Nucleus accumbens (tissue), 56 donors: ENCODE data around the gene ADH5.
"Not testable (repeated sequence)": the region's sequence is repeated elsewhere in the genome, so short reads cannot be mapped to it uniquely, and the experiment has no call there.

Experiments used
- DNase-seq, 56 donors: peaks; one replicate each; lab custom pipeline; 2025; lab: John Stamatoyannopoulos, UW

ADH5 gene

DNA sequence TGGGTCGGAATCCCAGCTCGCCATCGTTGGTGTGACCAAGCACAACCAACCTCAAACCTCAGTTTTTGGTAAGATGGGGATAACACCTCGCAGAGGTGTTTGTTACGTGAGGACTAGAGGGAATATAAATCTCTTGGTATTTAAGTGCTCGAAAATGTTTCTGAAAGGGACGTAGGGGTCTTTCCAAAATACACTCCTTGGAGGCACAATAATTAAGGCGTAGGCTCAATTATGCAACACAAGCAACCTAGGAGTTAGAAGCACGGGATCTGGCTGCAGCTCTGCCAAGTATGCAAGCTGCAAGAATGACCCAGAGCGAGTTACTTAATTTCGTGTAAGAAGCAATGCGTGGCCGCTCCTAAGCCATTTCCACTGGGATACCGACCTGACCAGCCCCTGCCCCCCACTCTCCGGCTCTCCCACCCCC lies 552 bp downstream of the ADH5 start:
- DNase-seq: peak in 28 of 56 donors; percentile 22 to 81 (median 50)

DNA sequence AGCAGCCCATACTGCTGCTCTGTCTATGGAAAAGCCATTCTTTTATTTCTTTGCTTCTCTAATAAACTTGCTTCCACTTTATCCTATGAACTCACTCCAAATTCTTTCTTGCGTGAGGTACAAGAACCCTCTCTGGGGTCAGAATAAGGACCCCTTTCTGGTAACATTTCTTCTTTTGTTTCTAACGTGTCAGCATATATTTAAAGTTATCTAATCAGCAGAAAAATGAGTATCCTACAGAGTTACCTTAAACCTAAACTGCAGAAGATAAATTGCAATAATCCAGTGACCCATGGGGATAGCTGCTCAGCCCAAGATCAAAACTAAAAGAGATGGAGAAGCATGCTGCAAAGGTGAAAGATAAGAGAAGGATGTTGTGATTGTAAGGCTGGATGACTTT lies 4.0 kb downstream of the ADH5 start:
- no peak for DNase-seq

DNA sequence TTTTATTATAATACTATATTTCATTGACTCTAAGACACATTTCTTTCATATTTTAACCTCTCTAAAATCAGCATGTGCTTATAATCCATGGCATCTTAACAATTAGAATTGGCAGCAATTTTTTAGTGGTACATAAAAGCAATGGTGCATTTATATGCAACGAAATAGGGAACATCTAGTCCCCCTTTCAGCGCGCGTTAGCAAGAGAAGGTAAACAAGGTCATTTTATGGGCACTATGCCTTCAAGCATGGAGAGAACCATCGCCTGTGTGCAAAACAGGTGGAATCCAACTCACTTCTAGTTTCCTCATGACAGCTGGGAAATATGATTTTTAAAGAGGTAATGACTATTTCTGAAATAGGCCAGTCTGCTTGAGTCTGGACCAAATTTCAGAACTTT lies 6.4 kb downstream of the ADH5 start:
- DNase-seq: no peak

DNA sequence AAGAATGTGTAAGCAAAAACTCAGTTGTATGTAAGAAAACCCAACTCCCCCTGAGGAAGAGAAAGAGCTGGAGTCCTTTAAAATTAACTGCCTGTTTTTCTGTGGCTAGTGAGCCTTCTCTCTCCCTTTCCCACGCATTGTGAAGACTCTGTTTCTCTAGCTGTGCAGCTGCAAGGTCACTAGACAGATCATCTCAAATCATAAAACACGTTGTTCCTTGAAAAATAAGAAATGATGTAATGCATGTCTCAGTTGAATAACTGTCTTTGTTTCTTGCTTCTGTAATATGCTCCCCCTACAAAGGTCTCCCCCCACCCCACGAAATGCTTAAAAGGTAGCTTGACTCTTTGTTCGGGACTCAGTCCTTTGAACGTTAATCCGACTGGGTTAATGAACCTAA lies 7.7 kb downstream of the ADH5 start:
- DNase-seq: not testable (repeated sequence)

DNA sequence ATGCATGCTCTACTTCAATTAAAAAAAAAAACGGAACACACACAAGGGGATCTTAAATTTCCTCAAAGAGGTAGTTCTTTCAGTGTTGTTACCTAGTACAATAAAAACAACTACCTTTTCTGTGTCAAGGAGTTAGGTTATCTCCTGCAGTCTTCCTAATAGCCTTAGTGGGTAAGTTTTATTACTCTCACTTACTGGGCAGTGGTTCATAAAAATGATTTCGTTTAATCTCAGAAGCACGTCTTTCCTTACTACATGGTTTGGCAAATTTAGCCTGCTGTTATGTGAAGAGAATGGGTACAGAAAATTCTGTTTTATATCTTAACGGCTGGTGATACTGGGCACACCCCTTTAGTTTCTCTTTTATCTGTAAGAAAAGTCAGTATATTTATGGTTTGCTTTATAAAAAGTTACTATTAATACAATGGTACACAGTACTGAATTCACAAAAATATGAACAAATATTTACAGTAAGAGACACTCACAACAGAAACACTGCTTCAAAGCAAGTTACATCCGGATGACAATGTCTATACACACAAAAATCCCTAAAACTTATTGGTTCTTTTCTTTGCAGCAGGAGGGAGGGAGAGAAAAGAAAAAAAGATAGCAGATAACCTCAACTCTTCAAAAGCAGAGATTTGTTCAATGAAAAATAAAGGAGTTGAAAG lies 8.8 kb downstream of the ADH5 start:
- no peak for DNase-seq

DNA sequence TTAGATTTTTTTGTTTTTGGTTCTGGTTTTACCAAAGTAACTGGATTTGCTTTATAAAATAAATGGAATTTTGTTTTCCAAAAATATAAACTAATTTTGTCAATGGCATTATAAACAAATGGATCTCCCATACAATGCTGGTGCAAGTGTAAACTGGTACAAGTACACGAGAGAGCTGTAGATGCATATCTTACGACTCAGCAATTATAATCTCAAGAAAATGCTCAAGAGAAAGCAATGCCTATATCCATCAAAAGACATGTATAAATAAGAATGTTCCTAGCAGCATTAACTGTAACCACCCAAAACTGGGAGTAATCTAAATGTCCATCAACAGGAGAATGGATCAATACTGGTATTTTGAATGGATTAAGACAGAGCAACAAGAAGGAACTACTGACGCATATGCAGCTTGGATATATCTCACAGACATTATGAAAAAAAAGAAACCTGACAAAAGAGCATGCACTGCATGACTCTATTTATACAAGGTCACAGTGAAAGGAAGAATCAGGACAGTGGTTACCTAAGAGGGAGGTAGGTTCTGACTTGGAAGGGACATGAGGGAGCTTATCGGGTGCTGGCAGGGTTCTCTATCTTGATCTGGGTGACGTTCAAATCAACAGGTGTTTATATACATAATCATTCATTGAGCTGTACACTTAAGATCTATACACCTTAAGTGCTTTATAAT lies 9.5 kb downstream of the ADH5 start:
- no peak for DNase-seq

DNA sequence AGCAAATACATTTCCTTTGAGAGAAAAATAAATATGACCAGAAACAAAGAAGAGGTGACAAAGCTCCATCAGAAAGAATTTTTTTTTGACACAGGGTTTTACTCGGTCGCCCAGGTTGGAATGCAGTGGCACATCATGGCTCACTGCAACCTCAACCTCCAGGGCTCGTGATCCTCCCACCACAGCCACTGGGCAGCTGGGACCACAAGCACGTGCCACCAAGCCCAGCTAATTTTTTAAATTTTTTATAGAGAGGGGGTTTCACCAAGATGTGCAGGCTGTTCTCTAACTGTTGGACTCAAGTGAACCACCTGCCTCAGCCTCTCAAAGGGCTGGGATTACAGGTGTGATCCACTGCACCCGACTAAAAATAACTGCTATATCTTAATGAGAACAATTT lies 10.3 kb downstream of the ADH5 start:
- DNase-seq: no peak

DNA sequence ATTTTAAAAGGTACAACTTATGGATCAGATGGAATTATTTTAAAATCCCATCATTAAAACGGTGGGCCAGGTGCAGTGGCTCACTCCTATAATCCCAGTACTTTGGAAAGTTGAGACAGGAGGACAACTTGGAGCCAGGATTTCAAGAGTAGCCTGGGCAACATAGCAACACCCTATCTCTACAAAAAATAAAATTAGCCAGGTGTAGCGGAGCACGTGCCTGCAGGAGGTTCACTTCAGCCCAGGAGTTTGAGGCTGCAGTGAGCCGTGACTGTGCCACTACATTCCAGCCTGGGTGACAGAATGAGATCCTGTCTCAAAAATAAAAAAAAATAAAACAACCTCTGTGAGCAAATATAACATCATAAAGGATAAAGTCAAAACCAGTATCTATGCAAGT lies 11.4 kb downstream of the ADH5 start:
- no peak for DNase-seq

DNA sequence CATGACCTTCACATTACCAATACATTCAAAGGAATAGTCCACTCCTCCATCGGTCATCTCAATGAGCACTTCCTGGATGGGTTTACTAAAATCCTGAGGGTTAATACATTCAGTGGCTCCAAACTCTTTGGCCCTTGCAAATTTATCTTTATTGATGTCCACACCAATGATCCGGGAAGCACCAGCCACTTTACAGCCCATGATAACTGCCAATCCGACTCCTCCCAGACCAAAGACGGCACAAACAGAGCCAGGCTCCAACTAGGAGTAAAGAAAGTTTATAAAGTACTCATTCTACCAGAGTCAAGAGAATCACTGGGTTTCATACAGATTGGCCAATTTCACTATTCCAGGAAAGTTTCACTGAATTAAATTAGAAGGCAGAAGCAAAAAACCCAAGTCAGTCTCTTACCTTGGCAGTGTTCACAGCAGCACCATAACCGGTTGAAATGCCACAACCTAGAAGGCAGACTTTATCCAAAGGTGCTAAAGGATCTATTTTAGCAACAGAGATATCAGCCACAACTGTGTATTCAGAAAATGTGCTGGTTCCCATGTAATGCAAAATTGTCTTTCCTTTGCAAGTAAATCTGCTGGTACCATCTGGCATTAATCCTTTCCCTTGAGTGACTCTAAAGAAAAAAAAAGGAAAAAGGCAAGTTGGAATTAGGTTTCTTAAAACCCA lies 12.2 kb downstream of the ADH5 start:
- DNase-seq: no peak

DNA sequence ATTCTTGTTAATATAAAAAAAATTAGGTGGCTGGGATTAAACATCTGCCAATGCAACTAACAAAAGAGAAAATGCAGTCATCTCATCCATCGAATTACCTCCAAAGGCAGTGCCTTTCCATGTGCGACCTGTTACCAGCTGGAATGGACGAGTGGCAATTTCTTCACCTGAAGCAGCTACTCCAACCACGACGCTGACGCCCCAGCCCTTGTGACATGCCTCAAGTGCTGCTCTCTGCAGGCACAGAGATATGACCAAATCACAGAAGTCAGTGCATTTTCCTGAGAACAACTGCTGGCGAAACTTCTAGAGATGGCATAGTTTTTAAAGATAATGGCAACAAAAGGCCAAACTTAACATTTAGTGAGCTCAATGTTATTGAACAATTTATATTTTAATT lies 13.8 kb downstream of the ADH5 start:
- DNase-seq: no peak

DNA sequence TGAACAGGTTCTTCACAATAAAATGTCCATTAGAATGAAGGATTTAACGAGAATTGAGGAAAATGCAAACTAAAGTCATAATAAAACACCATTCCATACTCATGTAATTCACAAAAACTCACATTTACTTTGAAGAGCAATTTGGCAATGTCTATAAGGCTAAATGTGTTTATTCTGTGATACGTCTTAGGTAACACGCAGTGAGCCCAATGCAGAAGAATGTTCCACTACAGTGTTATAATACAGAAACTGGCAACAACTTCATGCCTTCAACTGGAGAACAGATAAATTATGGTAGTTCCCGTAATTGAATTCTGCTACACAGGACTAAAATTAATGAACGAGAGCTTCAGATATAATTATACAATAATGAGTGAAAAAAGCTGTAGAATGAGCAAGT lies 17.4 kb downstream of the ADH5 start:
- DNase-seq: no peak

DNA sequence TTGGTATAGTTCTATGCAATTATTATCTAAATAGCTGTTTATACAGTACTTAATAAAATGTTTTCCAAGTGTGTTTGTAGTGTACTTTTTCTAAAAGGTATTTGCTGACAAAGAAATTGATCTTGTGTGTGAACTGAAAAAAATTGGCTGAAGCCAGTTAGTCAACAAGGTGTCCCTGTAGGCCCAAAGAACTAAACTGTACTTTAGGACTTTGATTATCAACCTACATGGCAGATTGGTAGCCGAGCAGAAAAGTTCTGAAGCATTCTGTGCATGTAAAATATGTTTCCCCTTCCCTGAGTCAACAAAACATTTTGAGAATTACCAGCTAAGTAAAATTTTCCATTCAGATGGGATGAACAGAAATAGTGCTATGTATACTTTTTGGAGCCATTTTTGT lies 21.0 kb downstream of the ADH5 start:
- DNase-seq: no peak

DNA sequence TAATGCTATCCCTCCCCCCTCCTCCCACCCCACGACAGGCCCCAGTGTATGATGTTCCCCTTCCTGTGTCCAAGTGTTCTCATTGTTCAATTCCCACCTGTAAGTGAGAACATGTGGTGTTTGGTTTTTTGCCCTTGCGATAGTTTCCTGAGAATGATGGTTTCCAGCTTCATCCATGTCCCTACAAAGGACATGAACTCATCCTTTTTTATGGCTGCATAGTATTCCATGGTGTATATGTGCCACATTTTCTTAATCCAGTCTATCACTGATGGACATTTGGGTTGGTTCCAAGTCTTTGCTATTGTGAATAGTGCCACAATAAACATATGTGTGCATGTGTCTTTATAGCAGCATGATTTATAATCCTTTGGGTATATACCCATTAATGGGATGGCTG lies 23.1 kb downstream of the ADH5 start:
- not testable (repeated sequence) for DNase-seq

DNA sequence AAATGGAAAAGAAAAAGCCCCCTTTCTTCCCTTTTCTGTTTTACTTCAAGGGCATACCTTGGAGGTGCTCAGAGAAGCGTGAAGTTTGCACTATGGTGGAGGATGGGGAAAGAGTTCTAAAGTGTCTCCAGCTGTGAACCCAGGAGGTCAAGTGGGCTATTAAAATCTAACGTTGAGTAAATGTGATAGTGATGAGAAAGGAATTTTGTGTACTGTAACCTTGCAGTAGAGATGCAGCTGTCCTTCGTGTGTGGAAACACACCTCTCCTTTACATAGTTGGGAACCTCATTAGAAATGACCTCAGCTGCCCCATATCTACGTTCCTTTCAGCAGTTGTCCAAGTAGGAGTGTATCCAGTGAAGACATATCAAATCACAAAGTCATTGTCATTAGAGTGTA lies 26.5 kb downstream of the ADH5 start:
- no peak for DNase-seq

DNA sequence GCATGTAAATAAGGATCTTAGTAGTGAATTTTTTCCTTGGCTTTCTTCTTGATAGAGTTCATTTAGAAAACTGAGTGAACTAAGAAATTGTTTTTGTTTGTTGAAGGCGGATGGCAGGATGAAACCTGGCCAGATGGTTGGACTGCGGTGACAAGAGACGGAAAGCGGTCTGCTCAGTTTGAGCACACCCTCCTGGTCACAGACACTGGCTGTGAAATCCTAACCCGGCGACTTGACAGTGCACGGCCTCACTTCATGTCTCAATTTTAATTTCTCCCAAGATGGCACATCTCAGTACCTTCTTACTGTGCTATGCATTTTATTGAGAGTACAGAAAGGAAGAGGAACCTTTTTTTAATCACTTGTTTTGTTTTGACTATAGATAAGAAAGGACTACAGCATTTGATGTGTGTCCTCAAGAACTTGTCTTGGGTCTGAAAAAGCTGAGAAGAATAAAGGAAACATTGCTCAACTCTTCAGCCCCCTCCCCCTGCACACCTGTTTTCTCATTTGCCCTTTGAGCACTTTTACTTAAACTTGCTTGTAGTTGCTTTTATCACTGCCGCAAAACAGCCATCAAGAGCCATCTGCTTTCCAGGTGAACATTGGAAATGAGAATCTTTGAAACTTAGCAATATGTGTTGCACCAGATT lies 27.4 kb downstream of the ADH5 start:
- DNase-seq: no peak

DNA sequence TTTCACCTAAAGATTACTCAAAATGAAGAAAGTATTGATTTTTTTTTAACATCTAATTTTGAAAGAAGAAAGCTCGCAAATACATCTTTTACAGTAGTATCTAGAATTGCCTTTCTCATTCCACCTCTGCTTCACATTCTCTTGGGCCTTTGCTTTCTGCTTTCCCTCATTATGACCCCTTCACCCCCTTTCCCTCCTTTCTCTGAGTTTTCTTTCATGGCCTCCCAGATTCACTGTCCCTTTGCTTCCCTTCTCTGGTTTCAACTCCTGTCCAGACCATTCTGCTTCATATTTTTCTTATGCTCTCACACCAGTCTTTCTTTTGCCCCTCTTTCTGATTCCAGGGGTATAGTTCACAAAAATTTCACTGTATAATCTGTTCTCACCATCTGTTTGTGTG lies 29.0 kb downstream of the ADH5 start:
- DNase-seq: no peak

DNA sequence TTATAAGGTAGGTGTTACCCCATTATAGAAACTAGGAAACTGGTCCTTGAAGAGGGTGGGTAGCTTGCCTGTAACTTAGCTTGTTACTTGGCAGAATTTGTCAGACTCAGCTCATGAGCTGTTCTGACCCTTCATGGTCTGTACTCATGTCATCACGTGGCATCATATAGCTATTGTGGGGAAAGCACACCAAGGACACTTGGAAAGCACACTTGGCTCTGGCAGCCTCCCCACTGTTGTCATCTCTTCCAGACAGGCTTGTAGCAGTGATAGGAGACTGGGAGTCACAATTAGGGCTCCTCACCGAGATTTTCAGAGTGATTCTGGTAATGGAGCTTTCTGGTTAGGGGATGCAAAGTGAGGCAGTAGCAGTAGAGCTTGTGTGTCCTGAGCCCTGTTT lies 30.4 kb downstream of the ADH5 start:
- DNase-seq: no peak

DNA sequence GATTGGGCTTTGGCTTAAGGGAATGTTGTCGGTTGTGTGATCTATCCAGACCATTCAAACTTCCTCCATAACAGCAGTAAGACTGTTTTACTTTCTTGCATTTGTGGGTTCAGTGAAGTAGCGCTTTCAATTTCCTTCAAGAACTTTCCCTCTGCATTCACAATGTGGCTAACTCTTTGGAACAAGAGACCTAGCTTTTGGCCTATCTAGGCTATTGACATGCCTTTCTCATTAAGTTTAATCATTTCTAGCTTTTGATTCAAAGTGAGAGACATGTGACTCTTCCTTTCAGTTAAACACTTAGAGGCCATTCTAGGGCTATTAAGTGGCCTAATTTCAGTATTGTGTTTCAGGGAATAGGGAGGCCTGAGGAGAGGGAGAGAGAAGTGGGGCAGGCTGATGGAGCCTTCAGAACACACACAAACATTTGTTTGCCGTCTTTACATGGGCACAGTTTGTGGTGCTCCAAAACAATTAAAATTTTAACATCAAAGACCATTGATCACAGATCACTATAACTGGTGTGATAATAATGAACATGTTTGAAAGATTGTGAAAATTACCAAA lies 34.1 kb downstream of the ADH5 start:
- no peak for DNase-seq

DNA sequence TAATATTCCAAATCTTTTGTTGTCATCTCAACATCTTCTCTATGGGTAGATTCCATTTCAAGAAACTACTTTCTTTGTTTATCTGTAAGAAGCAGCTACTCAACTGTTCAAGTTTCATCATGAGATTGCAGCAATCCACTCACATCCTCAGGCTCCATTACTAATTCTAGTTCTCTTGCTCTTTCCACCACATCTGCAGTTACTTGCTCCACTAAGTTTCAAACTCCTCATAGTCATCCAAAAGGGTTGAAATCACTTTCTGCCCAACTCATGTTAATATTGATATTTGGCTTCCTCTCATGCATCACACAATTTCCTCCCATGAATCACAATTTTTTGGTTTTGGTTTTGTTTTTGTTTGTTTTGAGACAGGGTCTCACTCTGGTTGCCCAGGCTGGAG lies 35.7 kb downstream of the ADH5 start:
- DNase-seq: no peak

DNA sequence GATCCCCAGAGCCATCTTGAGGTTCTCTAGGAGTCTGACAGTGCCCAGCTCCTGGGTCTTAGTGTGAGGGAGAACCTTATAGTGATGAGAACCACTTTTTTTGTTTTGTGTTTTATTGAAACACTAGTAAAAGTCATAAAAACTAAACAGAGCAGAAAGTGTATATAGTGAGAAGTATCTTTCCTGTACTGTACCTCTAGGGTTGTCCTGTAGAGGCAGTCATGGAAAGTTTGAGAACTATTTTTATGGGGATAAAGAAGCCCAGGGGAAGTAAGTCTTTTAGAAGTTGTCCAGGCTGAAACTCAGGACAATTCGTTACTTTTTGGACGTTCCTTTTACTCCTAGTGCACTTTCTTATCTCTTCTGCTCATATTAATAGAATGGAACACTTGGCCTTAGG lies 40.9 kb downstream of the ADH5 start:
- no peak for DNase-seq

DNA sequence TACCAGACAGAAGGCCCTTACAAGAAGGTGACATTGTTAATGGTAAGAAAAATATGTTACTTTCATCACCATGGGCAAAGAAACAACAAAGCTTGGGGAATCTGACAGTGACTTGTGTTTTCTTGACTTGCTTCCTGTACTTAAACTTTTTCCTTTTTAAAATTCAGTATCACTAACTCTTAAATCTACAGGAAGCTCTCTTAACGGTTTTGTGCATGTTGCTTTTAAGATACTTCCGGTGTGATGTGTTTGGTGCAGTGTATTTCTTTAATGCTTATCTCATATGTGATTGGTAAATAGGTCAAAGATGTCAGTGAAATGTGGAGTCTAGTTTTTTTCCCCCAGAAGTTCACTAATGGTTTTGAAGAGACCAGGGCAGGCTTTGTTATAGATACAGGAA lies 45.2 kb downstream of the ADH5 start:
- no peak for DNase-seq
